HG03354 (cell line): ENCODE measurements around the gene SLCO1B3.

Experiments
- ATAC-seq: cut with Tn5 transposase; IDR thresholded peaks from one replicate; pipeline ENCODE4 v1.9.1; 2021; ENCODE audit warnings: mild to moderate bottlenecking; ENCODE audit not compliant: unreplicated experiment, poor library complexity, severe bottlenecking

The SLCO1B3 gene

GRCh38 chr12:20865873-20866272, 55.4 kb downstream of the SLCO1B3 start:
- ATAC-seq = no peak

GRCh38 chr12:20868277-20868676, 57.8 kb downstream of the SLCO1B3 start:
- ATAC-seq = no peak

GRCh38 chr12:20883288-20883687, 72.8 kb downstream of the SLCO1B3 start:
- no peak for ATAC-seq

GRCh38 chr12:20885116-20885515, 74.6 kb downstream of the SLCO1B3 start:
- no peak for ATAC-seq

GRCh38 chr12:20885552-20885951, 75.0 kb downstream of the SLCO1B3 start:
- no peak for ATAC-seq

GRCh38 chr12:20917269-20917668, 106.8 kb downstream of the SLCO1B3 start:
- no peak for ATAC-seq

- ATAC-seq = no peak
These were observed 107.3 kb downstream of the SLCO1B3 start for GRCh38 chr12:20917819-20918218.

GRCh38 chr12:20931894-20932293, 121.4 kb downstream of the SLCO1B3 start:
- ATAC-seq = no peak

GRCh38 chr12:20946732-20947131, 136.2 kb downstream of the SLCO1B3 start:
- peak; percentile 59 for ATAC-seq

- peak; percentile 80 for ATAC-seq
These were observed 139.7 kb downstream of the SLCO1B3 start for GRCh38 chr12:20950248-20950647.

GRCh38 chr12:20963303-20963702, 152.8 kb downstream of the SLCO1B3 start:
- no peak for ATAC-seq

GRCh38 chr12:20963762-20964161, 153.3 kb downstream of the SLCO1B3 start:
- no peak for ATAC-seq
